ENCODE data around the gene C1QTNF8.

Gene C1QTNF8

DNA sequence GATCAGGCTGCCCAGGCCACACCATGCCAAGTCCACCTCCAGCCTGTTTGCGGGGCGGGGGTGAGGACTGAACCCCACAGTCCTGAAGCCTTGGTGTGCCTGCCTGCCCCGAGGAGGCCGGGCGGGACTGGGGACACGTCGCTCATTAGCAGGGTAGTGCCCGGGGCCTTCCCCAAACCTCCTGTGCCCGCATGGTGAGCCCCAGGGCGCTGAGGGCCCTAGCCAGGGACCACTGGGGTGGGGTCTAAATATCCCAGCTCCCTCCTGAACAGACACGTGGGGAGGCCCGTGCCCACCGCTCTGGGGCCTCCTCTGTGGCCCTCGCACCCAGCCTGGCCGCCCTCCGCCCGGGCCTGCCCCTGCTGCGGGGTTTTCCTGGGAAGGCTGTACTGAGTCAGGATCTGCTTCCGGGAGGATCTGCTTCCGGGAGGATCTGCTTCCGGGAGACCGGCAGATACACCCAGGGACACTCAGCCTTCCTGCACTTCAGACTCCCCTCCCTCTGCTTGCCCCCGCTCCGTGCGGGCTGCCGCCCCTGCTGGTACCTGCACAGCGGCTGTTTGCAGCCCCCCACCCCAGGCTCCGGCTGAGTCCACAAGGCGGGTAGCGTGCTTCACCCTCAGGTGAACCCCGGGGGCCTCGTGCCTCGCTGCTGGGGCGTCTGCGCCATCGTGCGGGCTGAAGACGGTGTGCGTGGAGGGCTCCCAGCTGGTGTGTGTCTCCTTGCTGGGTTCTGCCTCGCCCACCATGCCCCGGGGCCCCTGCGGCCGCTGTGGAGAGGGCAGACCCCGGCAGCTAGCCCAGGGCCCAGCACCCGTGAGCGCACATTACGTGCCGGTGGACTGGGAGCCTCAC lies 33.3 kb upstream of the C1QTNF8 start:
- H3K9me3 ChIP-seq (replicated peaks; ENCODE audit: insufficient read depth, low read length), result no peaks in the 10 kb centered on the region
- no peak overlapping the region for H3K4me3 ChIP-seq (ENCODE audit: low read length)
- no peak overlapping the region for H3K4me2 ChIP-seq (ENCODE audit: low read depth, low read length)
- H3K27ac ChIP-seq (ENCODE audit: low read length), result no peak overlapping the region
- H4K20me1 ChIP-seq (ENCODE audit: insufficient read depth, low read length), result no peaks in the 10 kb centered on the region
- TF ChIP-seq EZH2 (optimal IDR thresholded peaks at IDR 0.05; ENCODE audit: low read depth, low read length), result no peak
- TF ChIP-seq, protein P1, sequence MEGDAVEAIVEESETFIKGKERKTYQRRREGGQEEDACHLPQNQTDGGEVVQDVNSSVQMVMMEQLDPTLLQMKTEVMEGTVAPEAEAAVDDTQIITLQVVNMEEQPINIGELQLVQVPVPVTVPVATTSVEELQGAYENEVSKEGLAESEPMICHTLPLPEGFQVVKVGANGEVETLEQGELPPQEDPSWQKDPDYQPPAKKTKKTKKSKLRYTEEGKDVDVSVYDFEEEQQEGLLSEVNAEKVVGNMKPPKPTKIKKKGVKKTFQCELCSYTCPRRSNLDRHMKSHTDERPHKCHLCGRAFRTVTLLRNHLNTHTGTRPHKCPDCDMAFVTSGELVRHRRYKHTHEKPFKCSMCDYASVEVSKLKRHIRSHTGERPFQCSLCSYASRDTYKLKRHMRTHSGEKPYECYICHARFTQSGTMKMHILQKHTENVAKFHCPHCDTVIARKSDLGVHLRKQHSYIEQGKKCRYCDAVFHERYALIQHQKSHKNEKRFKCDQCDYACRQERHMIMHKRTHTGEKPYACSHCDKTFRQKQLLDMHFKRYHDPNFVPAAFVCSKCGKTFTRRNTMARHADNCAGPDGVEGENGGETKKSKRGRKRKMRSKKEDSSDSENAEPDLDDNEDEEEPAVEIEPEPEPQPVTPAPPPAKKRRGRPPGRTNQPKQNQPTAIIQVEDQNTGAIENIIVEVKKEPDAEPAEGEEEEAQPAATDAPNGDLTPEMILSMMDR (IDR thresholded peaks at IDR 0.05; ENCODE audit: low read length), result no peak
- no peak for TF ChIP-seq EZH2phosphoT487 (IDR thresholded peaks at IDR 0.05; ENCODE audit: low read length)
- H2AFZ ChIP-seq (ENCODE audit: low read length), result no peak overlapping the region
- no peaks in the 10 kb centered on the region for H3F3A ChIP-seq (ENCODE audit: insufficient read depth, low read length)
- H3K4me1 ChIP-seq (ENCODE audit: low read length), result no peaks in the 10 kb centered on the region
- no peak for DNase-seq
- H3K9ac ChIP-seq (ENCODE audit: low read length), result no peak overlapping the region
- H3K27me3 ChIP-seq (replicated peaks; ENCODE audit: insufficient read depth, low read length), result peaks cover 90% of the 10 kb centered on the region
- H3K36me3 ChIP-seq (replicated peaks; ENCODE audit: insufficient read depth, low read length), result no peaks in the 10 kb centered on the region
- no peaks in the 10 kb centered on the region for H3K79me2 ChIP-seq (ENCODE audit: low read length)
- H3K9me2 ChIP-seq (replicated peaks; ENCODE audit: insufficient read depth, low read length), result no peaks in the 10 kb centered on the region

GRCh38 chr16:1127971-1128715 lies 32.1 kb upstream of the C1QTNF8 start:
- Histone ChIP-seq H3K4me3 (ENCODE audit: low read length) (no peak overlapping the region), H3K9me3 (replicated peaks; ENCODE audit: insufficient read depth, low read length) (no peaks in the 10 kb centered on the region), H3K79me2 (ENCODE audit: low read length) (no peaks in the 10 kb centered on the region), H3F3A (ENCODE audit: insufficient read depth, low read length) (no peaks in the 10 kb centered on the region), H2AFZ (ENCODE audit: low read length) (no peak overlapping the region), H3K9ac (ENCODE audit: low read length) (no peak overlapping the region), H3K27me3 (replicated peaks; ENCODE audit: insufficient read depth, low read length) (peaks cover 91% of the 10 kb centered on the region), H3K4me2 (ENCODE audit: low read depth, low read length) (no peak overlapping the region), H4K20me1 (ENCODE audit: insufficient read depth, low read length) (no peaks in the 10 kb centered on the region), H3K4me1 (ENCODE audit: low read length) (no peaks in the 10 kb centered on the region), H3K9me2 (replicated peaks; ENCODE audit: insufficient read depth, low read length) (no peaks in the 10 kb centered on the region), H3K36me3 (replicated peaks; ENCODE audit: insufficient read depth, low read length) (no peaks in the 10 kb centered on the region), H3K27ac (ENCODE audit: low read length) (no peak overlapping the region)
- no peak for DNase-seq
- no peak for TF ChIP-seq EZH2phosphoT487 (IDR thresholded peaks at IDR 0.05; ENCODE audit: low read length)
- TF ChIP-seq, protein P1 (IDR thresholded peaks at IDR 0.05; ENCODE audit: low read length), result no peak
- no peak for TF ChIP-seq EZH2 (optimal IDR thresholded peaks at IDR 0.05; ENCODE audit: low read depth, low read length)

- Histone ChIP-seq H3K36me3 (replicated peaks; ENCODE audit: insufficient read depth, low read length) (no peaks in the 10 kb centered on the region), H3K9me3 (replicated peaks; ENCODE audit: insufficient read depth, low read length) (no peaks in the 10 kb centered on the region), H3K4me1 (ENCODE audit: low read length) (no peaks in the 10 kb centered on the region), H4K20me1 (ENCODE audit: insufficient read depth, low read length) (no peaks in the 10 kb centered on the region), H3F3A (ENCODE audit: insufficient read depth, low read length) (no peaks in the 10 kb centered on the region), H3K27ac (ENCODE audit: low read length) (no peak overlapping the region), H3K27me3 (replicated peaks; ENCODE audit: insufficient read depth, low read length) (peaks cover 91% of the 10 kb centered on the region), H3K4me3 (ENCODE audit: low read length) (no peak overlapping the region), H3K9ac (ENCODE audit: low read length) (no peak overlapping the region), H3K4me2 (ENCODE audit: low read depth, low read length) (no peak overlapping the region), H2AFZ (ENCODE audit: low read length) (no peak overlapping the region), H3K9me2 (replicated peaks; ENCODE audit: insufficient read depth, low read length) (no peaks in the 10 kb centered on the region), H3K79me2 (ENCODE audit: low read length) (no peaks in the 10 kb centered on the region)
- TF ChIP-seq, protein P1 (IDR thresholded peaks at IDR 0.05; ENCODE audit: low read length), result no peak
- no peak for TF ChIP-seq EZH2 (optimal IDR thresholded peaks at IDR 0.05; ENCODE audit: low read depth, low read length)
- DNase-seq, result no peak
Observed at GRCh38 chr16:1127101-1127500, 31.1 kb upstream of the C1QTNF8 start.
